Keratinocyte (primary cell): ENCODE data around the gene KDM1B. TPM values are rescaled to one million over a fixed set of nuclear protein-coding genes. Genes with fewer than 3 reads are reported as not detected.

ENCODE experiments used
- DNase-seq: peaks from one replicate; pipeline ENCODE4 v3.0.0-alpha.2; 2011; ENCODE audit warnings: low read depth, missing footprints, low spot score
- FAIRE-seq: peaks from 2 replicates; lab custom pipeline; 2011; peaks lifted over from hg19 to GRCh38; lab: Jason Lieb, UNC
- H2AFZ ChIP-seq: 2 replicates; pipeline ENCODE4 v1.6.0; 2012; ENCODE audit warnings: low read length, control low read depth, inconsistent platforms; ENCODE audit not compliant: control insufficient read depth
- H3K27ac ChIP-seq: 2 replicates; pipeline ENCODE4 v1.5.1; 2011; ENCODE audit warnings: low read length; ENCODE audit not compliant: control insufficient read depth, insufficient read depth
- H3K27me3 ChIP-seq: 3 replicates; pipeline ENCODE4 v1.6.0; 2011; ENCODE audit warnings: low read length; ENCODE audit not compliant: control insufficient read depth, insufficient read depth; ENCODE audit errors: extremely low read depth
- H3K36me3 ChIP-seq, 2 experiments: 2 replicates in 1 of 2; 3 replicates in 1 of 2; pipeline ENCODE4 v1.5.1; 2011; ENCODE audit warnings: low read length in 2 of 2, mild to moderate bottlenecking in 1 of 2; ENCODE audit not compliant: control insufficient read depth in 2 of 2, insufficient read depth in 2 of 2; ENCODE audit errors: extremely low read depth in 1 of 2
- H3K4me1 ChIP-seq: 3 replicates; pipeline ENCODE4 v1.5.1; 2011; ENCODE audit warnings: low read length; ENCODE audit not compliant: control insufficient read depth, insufficient read depth; ENCODE audit errors: extremely low read depth
- H3K4me2 ChIP-seq: 3 replicates; pipeline ENCODE4 v1.6.0; 2011; ENCODE audit warnings: low read depth, low read length; ENCODE audit not compliant: control insufficient read depth, insufficient read depth; ENCODE audit errors: extremely low read depth
- H3K4me3 ChIP-seq, 3 experiments: fragments of 200-600 bp in 1 of 3; sonication (generic) in 1 of 3; 2 replicates in 2 of 3; 3 replicates in 1 of 3; pipeline ENCODE4 v1.5.1; 2011 to 2016; ENCODE audit warnings: low read length in 3 of 3, mild to moderate bottlenecking in 3 of 3, control low read depth in 2 of 3, inconsistent platforms in 1 of 3, low read depth in 1 of 3, mixed read lengths in 1 of 3, mixed run types in 1 of 3, moderate library complexity in 1 of 3; ENCODE audit not compliant: control insufficient read depth in 2 of 3, insufficient read depth in 2 of 3; ENCODE audit errors: extremely low read depth in 1 of 3
- H3K79me2 ChIP-seq: 2 replicates; pipeline ENCODE4 v1.6.0; 2012; ENCODE audit warnings: low read length; ENCODE audit not compliant: control insufficient read depth, insufficient read depth
- H3K9ac ChIP-seq: 3 replicates; pipeline ENCODE4 v1.6.0; 2011; ENCODE audit warnings: low read length; ENCODE audit not compliant: control insufficient read depth, insufficient read depth; ENCODE audit errors: extremely low read depth
- H3K9me1 ChIP-seq: 3 replicates; pipeline ENCODE4 v1.6.0; 2011; ENCODE audit warnings: low read length; ENCODE audit not compliant: control insufficient read depth, insufficient read depth; ENCODE audit errors: extremely low read depth
- H3K9me3 ChIP-seq: 2 replicates; pipeline ENCODE4 v1.5.1; 2012; ENCODE audit warnings: low read depth, low read length; ENCODE audit not compliant: control insufficient read depth
- H4K20me1 ChIP-seq: 3 replicates; pipeline ENCODE4 v1.6.0; 2011; ENCODE audit warnings: low read length; ENCODE audit not compliant: control insufficient read depth, insufficient read depth; ENCODE audit errors: extremely low read depth
- EZH2 ChIP-seq: IDR thresholded peaks from one replicate; pipeline ENCODE4 v1.6.1; 2012; ENCODE audit warnings: inconsistent platforms, mild to moderate bottlenecking, low read length, moderate library complexity
- dilution Hi-C: fragments of 300-500 bp; cut with MboI; formaldehyde crosslinking; loops from one replicate; pipeline ENCODE4 v1.7.0; 2020; ENCODE audit warnings: low sequenced_read_pairs; ENCODE audit not compliant: extremely low pct_ligation_motif_present
- polyA plus RNA-seq, 5 experiments: library from polyadenylated mRNA; depleted of rRNA in 3 of 5; stranded (reverse) in 3 of 5; stranded (forward) in 1 of 5; unstranded in 1 of 5; fragments of >200 nt; gene quantifications; 1 replicate in 1 of 5; 2 replicates in 3 of 5; 3 replicates in 1 of 5; pipeline versions ENCODE4 v1.2.1 to v1.2.3, GENCODE V29; 2011 to 2012; ENCODE audit warnings: missing spikeins in 2 of 5, low read depth in 1 of 5, low replicate concordance in 1 of 5
- TF ChIP-seq, protein P1 (sequence below), 3 experiments: IDR thresholded peaks in 1 of 3; conservative IDR thresholded peaks in 1 of 3; optimal IDR thresholded peaks in 1 of 3; 2 replicates in 2 of 3; 3 replicates in 1 of 3; pipeline versions ENCODE3 to v1.5.1; 2011; ENCODE audit warnings: low read length in 3 of 3, mild to moderate bottlenecking in 3 of 3, moderate library complexity in 2 of 3, control low read depth in 1 of 3, inconsistent platforms in 1 of 3; ENCODE audit not compliant: insufficient read depth in 2 of 3; ENCODE audit errors: extremely low read depth in 1 of 3

Gene KDM1B
- polyA plus RNA-seq, 1 donor (not counting 4 experiments of a cell fraction or from before 2014, with no cell fraction given): 32.7 TPM

GRCh38 chr6:18185624-18186023 is 30.4 kb downstream of the KDM1B start:
- H2AFZ ChIP-seq: no peak overlapping the region
- no peak overlapping the region for H3K27ac ChIP-seq
- peaks cover 3 to 11% of the 10 kb centered on the region in 2 experiments for H3K36me3 ChIP-seq
- H3K4me1 ChIP-seq: no peaks in the 10 kb centered on the region
- no peaks in the 10 kb centered on the region for H3K27me3 ChIP-seq
- H3K4me3 ChIP-seq: no peak overlapping the region
- no peak overlapping the region for H3K4me2 ChIP-seq
- no peaks in the 10 kb centered on the region for H3K9me3 ChIP-seq
- dilution Hi-C loops: no loop called here
- no peak overlapping the region for H3K9ac ChIP-seq
- DNase-seq (no peak), FAIRE-seq (no peak)
- TF ChIP-seq EZH2: no peak
- TF ChIP-seq, protein P1, sequence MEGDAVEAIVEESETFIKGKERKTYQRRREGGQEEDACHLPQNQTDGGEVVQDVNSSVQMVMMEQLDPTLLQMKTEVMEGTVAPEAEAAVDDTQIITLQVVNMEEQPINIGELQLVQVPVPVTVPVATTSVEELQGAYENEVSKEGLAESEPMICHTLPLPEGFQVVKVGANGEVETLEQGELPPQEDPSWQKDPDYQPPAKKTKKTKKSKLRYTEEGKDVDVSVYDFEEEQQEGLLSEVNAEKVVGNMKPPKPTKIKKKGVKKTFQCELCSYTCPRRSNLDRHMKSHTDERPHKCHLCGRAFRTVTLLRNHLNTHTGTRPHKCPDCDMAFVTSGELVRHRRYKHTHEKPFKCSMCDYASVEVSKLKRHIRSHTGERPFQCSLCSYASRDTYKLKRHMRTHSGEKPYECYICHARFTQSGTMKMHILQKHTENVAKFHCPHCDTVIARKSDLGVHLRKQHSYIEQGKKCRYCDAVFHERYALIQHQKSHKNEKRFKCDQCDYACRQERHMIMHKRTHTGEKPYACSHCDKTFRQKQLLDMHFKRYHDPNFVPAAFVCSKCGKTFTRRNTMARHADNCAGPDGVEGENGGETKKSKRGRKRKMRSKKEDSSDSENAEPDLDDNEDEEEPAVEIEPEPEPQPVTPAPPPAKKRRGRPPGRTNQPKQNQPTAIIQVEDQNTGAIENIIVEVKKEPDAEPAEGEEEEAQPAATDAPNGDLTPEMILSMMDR (optimal IDR thresholded peaks at IDR 0.05 in 1 of 3, IDR thresholded peaks at IDR 0.05 in 1 of 3, conservative IDR thresholded peaks at IDR 0.05 in 1 of 3; ENCODE audit: extremely low read depth in 1 of 3, insufficient read depth in 2 of 3, low read length in 3 of 3): no peak
- H3K9me1 ChIP-seq: no peaks in the 10 kb centered on the region
- H4K20me1 ChIP-seq: no peaks in the 10 kb centered on the region
- no peaks in the 10 kb centered on the region for H3K79me2 ChIP-seq

GRCh38 chr6:18186033-18186432 is 30.8 kb downstream of the KDM1B start:
- Histone ChIP-seq H3K36me3 (peaks cover 3 to 11% of the 10 kb centered on the region in 2 experiments), H3K9ac (no peak overlapping the region), H3K9me1 (no peaks in the 10 kb centered on the region), H3K27ac (no peak overlapping the region), H3K79me2 (no peaks in the 10 kb centered on the region), H3K4me1 (no peaks in the 10 kb centered on the region), H3K27me3 (no peaks in the 10 kb centered on the region), H3K4me3 (no peak overlapping the region), H4K20me1 (no peaks in the 10 kb centered on the region), H2AFZ (no peak overlapping the region), H3K9me3 (no peaks in the 10 kb centered on the region), H3K4me2 (no peak overlapping the region)
- TF ChIP-seq, protein P1 (optimal IDR thresholded peaks at IDR 0.05 in 1 of 3, IDR thresholded peaks at IDR 0.05 in 1 of 3, conservative IDR thresholded peaks at IDR 0.05 in 1 of 3; ENCODE audit: extremely low read depth in 1 of 3, insufficient read depth in 2 of 3, low read length in 3 of 3): no peak
- FAIRE-seq (no peak), DNase-seq (no peak)
- dilution Hi-C loops: no loop called here
